Stimulated activated CD4-positive, alpha-beta T cell treated with anti-CD3 and anti-CD28 coated beads, TNF-alpha, amount 100 ng/mL, for 4 hours (primary cell): ENCODE measurements around the gene ETFDH.
A peak's percentile ranks its signal among the peaks of the same experiment; 100 is the strongest.
"Not testable (repeated sequence)": the region's sequence is repeated elsewhere in the genome, so short reads cannot be mapped to it uniquely, and the experiment has no call there.

Experiments
- DNase-seq, 3 experiments: peaks; one replicate each; pipeline ENCODE4 v3.0.0-alpha.2; 2020; ENCODE audit warnings: low read depth in 3 of 3

The ETFDH gene

DNA sequence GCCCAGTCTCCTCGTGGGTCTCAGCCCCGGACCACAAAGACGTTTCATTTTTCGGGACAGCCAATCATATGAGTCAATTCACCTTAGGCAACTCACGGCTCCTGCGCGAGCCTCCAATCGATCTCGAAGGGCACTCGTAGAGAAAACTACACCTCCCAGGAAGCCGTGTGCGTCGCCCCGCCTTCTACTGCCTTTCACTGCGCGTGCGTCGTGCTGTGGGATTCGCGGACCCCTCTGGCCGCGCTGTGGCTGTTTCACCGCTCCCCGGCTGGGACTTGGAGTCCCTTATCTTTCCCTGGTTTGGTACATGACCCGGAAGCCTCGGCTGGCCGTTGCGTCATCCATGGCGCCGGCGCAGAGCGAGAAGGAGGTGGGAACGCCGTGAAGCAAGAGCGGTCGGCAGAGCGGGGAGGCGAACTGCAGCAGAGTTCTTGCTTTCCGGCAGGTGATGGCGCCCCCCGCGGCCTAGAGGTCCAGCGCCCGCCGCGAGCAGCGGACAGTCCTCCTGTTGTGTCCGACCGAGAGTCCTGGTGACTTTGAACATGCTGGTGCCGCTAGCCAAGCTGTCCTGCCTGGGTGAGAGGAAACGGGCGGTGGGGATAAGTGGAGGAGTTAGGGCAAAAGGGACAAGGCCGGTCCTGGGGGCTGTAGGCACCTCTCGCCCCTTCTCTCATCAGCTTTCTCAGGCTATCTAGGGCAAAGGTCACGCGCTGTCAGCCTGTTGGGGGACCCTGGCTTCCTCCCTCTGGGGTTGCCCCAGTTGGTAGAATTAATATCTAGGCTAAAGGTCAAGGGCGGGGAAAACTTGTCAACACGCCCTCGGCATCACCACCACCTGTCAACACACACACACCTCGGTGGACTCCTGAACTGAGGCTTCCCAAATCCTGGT lies at the start of gene ETFDH:
Gene ETFDH, plus strand, starts transcription at position 382 of the 892 bp plus-strand sequence. Its CDS starts 161 bp downstream, at position 543.
- DNase-seq: peak; percentile 91 to 97 (median 96)

DNA sequence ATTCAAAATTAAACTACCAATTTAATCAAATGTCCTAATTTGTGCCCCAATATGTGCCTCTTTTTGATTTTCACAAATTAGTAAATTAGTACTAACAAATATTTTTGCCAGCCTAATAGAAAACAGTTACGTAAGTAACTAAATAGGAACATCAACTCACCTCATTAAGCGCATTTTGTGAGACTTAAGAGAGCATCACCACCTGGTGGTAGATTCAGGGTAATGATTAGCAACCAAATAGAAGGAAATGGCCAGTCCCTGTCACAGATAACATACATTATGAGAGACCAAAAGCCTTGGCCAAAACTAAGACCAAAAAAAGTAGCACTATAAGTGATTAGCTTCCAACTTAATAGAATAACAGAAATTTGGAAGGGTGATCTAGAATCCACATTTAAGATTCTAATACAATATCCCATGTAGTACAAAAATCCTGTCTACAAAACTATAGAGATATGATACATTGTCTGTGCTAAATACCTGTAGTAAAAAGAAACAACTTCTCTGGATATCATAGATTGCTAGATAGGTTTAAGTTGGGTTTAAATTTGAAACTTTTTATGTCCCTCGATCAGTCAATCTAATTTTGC lies 47.1 kb upstream of the ETFDH start:
- DNase-seq: no peak

DNA sequence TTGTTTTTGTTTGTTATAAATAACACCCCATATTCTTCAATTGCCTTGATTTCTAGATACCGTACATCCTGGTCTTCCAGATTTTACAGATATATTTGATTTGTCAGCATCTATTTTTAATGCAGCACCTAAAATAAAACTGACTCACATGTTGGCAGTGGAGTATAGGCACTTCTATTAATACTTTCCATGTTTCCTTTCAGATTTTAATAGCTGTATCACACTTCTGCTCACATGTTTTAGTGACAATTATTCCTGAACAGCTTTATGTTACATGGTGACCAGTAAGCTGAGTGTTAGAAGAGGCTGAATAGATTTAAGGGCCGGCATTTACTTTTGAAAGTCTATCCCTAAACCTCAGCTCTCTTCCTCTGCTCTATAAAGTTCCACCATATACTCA lies 46.6 kb upstream of the ETFDH start:
- no peak for DNase-seq

DNA sequence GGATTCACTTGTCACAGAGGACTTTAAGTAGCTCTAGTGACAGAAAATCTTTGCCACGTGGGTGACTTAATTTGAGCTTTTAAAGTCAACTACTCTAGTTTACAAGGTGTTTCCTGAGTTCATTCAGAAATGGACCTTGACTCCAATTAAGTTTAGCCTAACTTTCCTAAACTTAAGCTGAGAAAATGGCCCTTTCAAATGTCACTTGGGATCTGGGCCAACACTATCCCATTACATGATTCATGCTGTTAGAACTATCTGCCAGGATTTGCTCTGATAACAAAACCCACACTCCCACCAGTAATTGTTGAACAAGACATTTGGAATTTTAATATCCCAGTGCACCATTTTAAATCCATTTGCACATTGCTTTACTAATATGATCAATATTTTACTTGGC lies 41.2 kb upstream of the ETFDH start:
- no peak for DNase-seq

DNA sequence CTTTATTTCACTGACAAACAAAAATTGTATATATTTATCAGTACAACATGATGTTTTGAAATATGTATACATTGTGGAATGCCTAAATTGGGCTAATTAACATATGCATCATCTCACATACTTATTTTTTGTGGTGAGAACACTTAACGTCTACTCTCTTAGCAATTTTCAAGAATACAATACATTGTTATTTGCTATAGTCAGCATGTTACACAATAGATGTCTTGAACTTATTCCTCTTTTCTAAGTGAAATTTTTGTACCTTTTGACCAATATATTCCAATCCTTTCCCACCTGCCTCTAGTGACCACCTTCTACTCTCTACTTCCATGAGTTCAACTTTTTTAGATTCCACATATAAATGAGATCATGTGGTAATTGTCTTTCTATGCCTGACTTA lies 35.5 kb upstream of the ETFDH start:
- DNase-seq: no peak

DNA sequence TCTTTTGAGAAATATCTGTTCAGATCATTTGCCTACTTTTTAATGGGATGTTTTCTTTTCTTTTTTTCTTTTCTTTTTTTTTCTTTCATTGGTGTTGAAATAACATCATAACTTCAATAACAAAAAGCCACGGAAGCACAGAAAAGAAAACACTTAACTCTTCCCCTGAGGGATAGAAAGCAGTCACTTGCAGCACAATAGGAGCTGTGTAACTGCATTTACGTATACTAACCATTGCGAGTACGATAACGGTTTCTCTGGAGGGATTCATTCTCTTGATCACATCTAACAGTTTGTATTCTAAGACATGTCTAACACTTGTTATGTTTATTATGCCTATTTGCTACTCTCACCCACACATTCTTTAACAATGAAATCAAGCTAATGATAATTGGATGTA lies 27.7 kb upstream of the ETFDH start:
- DNase-seq: no peak

DNA sequence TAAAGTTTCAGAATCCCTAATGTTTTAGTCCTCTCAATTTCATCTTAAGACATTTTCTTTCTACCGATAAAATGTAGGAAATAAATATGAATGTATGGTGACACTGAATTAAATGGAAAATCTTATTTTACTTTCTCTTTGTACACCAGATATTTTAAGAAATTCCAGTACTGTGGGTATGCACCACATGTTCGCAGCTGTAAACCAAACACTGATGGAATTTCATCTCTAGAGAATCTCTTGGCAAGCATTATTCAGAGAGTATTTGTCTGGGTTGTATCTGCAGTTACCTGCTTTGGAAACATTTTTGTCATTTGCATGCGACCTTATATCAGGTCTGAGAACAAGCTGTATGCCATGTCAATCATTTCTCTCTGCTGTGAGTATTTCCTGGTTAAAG lies 27.3 kb upstream of the ETFDH start:
- no peak for DNase-seq

DNA sequence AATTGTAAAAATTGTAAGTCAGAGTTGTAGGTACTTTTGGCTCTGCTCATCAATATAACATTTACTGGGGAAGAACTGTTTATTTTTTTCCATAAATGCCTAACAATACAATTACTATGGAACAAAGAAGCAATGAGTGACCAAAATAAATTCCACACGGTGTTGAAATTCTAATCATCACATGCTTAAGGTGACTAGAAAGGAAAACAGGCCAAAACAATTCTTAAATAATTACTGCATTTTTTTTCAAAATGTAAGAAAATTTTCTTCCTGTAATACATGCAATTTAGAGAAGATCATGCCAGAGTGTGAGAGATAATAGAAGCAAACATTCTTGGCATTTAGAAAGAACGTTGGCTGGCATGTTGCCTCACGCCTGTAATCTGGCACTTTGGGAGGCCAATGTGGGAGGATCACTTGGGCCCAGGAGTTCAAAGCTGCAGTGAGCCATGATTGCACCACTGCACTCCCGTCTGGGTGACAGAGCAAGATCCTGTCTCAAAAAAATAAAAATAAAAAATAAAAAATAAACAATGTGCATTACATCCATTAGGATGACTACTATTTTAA lies 22.9 kb upstream of the ETFDH start:
- no peak for DNase-seq

DNA sequence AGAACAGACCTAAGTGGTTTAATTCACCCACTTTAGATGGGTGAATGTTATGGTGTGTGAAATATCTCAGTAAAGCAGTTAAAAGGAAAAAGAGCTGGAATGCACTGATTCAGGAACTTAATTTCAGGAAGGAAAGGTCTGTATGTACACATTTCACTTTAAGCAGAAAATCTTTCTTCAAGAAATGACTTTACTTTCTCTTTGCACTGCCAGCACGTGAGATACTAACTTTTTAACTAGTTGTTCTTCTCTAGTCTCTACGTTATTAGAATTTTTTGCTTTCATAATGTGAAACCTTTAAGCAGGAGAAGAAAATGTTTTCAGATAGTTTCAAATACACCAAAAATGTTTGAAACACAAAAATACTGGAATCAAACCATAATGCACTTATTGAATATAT lies 19.2 kb upstream of the ETFDH start:
- no peak for DNase-seq

DNA sequence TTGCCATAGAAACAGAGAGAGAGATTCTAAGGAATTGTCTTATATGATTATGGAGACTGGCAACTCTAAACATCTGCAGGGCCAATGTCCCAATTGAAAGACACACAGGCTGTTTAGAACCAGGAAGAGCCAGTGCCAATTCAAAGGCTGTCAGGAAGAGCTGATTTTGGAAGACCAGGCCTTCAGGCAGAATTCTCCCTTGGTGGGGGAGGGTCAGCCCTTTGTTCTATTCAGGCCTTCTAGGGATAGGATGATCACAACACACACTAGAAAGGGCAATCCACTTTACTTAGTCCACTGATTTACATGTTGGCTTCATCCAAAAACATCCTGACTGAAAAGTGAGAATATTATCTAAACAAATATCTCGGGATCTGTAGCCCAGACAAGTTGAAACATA lies 15.7 kb upstream of the ETFDH start:
- DNase-seq: no peak

DNA sequence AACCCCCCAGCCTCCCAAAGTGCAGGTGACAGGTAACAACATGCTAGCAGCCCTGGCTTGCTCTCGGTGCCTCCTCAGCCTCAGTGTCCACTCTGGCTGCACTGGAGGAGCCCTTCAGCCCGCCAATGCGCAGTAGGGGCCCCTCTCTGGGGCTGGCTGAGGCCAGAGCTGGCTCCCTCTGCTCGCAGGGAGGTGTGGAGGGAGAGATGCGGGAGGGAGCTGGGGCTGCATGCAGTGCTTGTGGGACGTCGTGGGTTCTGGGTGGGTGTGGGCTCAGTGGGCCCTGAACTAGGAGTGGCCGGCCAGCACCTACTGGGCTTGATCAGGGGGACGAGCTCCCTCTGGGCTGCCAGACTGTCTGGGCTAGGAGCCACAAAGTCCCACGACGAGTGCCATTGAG lies 14.8 kb upstream of the ETFDH start:
- no peak for DNase-seq

DNA sequence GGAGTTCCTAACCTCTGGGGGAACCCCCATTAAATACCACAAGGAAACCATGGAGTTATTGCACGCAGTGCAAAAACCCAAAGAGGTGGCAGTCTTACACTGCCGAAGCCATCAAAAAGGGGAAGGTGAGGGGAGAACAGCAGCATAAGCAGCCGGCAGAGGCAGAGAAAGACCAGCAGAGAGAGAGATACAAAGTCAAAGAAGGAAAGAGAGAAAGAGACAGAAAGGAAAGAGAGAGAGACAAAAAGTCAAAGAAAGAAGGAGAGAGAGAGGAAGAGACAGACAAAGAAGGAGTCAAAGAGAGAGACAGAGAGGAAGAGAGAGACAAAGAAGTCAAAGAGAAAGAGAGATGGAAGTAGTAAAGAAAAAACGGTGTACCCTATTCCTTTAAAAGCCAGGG lies 8.8 kb upstream of the ETFDH start:
- not testable (repeated sequence) for DNase-seq

DNA sequence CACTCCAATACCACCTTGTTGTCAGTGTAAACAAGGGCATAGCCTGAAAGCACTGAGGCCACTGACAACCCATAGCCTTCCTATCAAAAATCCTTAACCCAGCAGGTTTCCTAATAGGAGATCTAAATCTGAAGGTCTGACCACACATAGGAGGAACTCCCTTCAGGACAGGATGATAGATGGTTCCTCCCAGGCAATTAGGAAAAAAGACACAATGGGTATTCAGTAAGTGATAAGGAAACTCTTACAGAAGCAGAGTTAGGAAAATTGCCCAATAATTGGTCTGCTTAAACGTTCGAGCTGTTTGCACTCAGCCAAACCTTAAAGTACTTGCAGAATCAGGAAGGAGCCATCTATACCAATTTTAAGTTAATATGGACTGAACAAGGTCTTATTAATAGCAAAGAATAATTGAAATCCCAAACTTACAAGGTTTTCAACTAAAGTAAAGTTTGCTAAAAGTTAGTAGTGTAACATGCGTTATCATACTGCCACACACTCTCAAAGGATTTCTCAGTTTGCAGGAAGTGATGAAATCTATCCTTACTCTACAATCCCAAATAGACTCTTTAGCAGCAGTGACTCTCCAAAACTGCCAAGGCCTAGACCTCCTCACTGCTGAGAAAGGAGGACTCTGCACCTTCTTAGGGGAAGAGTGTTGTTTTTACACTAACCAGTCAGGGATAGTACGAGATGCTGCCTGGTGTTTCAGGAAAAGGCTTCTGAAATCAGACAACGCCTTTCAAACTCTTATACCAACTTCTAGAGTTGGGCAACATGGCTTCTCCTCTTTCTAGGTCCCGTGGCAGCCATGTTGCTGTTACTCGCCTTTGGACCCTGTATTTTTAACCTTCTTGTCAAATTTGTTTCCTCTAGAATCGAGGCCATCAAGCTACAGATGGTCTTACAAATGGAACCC lies 8.1 kb upstream of the ETFDH start:
- DNase-seq: not testable (repeated sequence)

DNA sequence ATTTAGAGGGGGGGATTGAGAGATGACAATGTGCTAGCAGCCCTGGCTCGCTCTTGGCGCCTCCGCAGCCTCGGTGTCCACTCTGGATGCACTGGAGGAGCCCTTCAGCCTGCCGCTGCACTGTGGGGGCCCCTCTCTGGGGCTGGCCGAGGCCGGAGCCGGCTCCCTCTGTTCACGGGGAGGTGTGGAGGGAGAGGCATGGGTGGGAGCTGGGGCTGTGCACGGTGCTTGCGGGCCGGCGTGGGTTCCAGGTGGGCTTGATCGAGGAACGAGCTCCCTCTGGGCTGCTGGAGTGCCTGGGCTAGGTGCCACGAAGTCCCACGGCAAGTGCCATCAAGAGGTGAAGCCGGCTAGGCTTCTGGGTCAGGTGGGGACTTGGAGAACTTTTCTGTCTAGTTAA lies 7.3 kb upstream of the ETFDH start:
- DNase-seq: no peak

DNA sequence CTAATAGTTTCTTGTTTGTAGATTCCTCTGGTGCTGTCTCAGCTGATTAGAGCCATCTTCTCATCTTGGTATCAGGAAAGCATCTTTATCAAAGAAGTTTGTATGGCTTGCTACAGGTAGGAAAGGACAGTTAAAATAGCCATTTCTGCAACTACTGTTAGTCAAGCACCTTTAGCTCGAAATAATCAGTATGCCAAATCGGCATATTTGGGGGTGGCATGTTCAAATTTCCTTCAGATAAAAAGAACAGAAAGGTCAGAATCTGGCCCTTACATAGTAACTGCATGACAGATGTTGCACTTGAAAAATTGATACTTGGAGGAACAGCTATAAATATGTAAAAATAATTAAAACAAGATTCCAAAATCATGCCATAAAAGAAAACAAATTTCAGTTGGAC lies 5.2 kb upstream of the ETFDH start:
- no peak for DNase-seq

DNA sequence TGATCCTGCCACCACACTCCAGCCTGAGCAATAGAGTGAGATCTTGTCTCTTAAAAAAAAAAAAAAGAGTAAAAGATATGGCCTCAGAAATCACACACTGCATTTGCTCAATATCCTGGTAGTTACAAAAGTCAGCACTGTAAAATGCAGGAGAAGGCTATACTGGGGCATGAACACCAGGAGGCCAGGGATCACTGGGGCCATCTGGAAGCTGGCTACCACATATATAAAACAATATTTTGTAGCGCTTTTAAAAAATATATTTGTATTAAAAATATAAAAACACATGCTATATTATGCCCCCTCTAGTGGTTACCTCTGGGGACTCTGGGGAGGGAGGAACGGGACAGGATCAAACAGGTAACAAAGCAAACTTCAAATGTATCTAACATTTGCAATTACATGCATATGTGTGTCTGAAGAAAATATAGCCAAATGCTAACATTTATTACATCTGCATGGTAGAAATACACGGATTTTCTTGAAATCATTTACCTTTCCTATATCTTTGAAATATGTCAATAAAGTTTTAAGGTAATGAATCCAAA lies 4.4 kb upstream of the ETFDH start:
- DNase-seq: no peak

DNA sequence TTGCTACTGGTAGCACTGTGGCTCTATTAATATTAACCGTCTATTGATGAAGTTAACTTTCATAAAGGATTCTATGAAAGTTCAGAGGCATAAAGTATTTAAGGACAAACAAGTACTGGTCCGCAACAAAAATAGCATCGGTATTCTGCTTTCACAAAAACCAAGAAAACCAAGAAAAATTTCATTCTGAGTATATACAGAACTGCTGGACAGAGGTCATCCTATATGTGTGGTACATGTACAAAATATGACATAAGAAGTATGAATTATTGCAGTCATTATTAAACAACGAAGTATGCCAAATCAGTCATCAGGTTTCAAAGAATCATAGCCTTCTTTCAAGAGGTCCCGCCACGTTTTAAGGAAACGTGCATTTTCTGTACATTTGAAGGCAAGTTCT lies 2.8 kb upstream of the ETFDH start:
- DNase-seq: no peak

DNA sequence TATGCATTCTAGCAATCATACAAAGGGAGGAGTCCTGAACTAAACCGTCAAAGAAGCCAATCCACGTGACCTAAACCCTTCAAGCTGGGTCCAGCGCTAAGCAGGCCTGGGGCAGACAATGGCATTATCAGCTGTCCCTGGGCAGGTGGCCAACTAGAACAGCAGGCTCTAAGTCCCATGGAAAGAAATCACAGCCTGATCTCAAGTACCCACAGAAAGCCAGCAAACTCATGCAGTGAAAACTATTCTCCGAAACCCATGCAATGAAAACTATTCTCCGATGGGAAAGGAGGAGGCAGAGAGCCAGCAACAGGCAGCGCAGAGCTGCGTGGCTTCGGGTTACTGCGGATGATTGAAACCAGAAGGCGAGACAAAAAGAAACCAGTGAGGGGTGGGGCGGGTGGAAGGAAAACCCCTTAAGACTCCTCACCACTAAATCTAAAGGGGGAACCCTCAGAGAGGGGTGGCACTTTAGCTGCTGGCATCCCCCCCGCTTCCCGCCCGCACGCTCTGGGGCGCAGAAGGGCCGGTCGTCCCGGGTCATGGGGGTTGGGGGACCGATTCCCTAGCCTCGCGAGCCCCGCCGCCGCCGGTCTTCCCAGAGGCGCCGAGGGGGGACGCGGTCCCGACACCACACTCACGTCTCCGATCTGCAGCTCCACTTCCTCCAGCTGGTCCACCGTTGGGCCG lies 976 bp upstream of the ETFDH start:
- peak; percentile 9 to 30 (median 12) for DNase-seq

DNA sequence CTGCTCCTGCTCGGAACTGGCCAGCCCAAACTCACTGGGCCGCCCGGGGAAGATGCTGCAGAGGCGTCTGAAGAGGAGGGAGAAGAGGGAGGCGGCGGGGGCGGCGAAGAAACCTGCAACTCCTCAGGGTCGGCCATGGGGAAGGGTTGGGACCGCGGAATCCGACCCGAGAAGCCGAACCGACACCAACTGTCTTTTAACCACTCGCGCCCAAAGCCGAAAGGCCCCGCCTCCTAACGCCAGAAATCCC lies 506 bp upstream of the ETFDH start, which contains the start of gene C4orf46:
Gene C4orf46, minus strand, starts transcription at position 223 of the 250 bp plus-strand sequence. Its CDS starts 86 bp downstream, at position 137.
- DNase-seq: no peak

DNA sequence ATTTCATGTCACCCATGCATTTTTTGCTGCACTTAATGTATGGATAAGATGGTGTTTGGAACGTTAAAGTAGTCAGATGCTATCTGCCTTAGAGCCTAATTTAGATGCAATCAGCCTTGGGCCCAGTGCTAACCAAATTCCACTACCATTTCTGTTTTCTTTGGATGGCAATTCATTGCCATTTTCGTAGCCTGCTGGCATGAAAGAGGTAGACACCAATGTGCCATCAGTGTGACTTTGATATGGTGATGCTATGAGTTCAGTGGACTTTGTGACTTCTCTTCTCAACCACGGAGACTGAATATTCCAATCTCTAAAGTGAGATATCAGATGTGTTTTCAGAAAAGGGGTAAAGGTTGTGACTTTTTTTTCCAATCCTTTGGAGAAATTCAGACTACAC lies 1.5 kb downstream of the ETFDH start:
- no peak for DNase-seq

DNA sequence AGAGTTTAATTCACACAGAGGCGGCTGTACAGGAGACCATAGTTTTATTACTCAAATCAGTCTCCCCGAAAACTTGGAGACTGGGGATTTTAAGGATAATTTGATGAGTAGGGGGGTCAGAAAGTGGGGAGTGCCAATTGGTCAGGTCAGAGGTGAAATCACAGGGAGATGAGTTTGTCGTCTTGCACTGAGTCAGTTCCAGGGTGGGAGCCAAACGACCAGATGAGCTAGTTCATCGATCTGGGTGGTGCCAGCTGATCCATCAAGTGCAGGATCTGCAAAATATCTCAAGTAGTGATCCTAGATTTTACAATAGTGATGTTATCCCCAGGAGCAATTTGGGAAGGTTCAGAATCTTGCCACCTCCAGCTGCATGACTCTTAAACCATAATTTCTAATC lies 4.0 kb downstream of the ETFDH start:
- no peak for DNase-seq
